OCI-M2 (cell line): ENCODE data around the gene DUSP8.
"Not testable (repeated sequence)": the region's sequence is repeated elsewhere in the genome, so short reads cannot be mapped to it uniquely, and the experiment has no call there.

Source experiments
- DNase-seq: peaks from one replicate; lab custom pipeline; 2025; ENCODE audit not compliant: unreplicated experiment; lab: John Stamatoyannopoulos, UW

Gene DUSP8

GRCh38 chr11:1589191-1589963, 17.3 kb upstream of the DUSP8 start:
- DNase-seq = not testable (repeated sequence)

DNA sequence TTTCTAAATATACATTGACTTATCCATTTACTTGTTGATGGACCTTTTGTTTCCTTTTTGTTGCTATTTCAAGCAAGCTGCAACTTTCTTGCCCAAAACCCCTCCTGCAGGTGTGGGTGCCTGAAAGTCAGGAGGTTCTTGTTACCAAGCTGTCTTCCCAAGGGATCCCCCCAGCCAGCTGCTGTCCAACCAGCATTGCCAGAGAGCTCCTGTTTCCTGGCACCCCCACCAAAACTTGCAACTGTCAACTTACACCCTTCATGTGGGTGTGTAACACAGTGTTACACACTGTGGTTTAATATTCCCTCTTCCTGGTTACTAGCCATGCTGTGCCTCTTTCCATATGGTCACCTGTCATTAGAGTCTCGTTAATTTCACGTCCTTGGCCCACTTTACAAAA, 14.6 kb upstream of the DUSP8 start:
- no peak for DNase-seq

DNA sequence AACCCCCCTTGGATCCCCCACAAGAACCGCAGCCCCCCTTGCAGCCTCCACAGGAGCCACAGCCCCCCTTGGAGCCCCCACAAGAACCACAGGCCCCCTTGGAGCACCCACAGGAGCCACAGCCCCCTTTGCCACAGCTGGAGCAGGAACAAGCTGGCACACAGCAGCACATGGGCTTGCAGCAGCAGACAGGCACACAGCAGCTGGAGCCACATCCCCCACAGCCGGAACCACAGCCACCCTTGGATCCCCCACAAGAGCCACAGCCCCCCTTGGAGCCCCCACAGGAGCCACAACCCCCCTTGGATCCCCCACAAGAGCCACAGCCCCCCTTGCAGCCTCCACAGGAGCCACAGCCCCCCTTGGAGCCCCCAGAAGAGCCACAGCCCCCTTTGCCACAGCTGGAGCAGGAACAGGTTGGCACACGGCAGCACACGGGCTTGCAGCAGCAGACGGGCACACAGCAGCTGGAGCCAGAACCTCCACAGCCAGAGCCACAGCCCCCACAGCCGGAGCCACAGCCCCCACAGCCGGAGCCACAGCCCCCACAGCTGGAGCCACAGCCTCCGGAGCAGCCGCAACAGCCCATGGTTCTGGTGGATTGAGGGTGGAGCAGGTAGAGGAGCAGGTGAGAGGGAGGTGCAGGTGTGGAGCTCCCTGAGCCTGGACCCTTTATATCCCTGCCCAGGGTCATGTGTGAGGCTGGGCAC, 12.7 kb upstream of the DUSP8 start, which contains the start of gene KRTAP5-1:
KRTAP5-1 (minus strand) TSS at position 623 of the 710 bp plus-strand sequence; CDS start at position 589, 34 bp downstream.
- DNase-seq = not testable (repeated sequence)

DNA sequence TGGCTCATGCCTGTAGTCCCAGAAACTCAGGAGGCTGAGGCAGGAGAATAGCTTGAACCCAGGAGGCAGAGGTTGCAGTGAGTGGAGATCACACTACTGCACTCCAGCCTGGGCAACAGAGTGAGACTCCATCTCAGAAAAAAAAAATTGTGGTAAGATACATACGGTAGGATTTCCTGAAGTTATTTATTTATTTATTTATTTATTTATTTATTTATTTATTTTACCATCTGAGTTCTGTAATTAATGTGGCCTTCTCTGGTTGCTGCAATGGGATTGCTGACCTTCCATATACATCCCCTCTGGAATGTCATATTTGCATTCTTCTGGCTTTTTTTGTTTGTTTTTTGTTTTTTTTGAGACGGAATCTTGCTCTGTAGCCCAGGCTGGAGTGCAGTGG, 10.8 kb upstream of the DUSP8 start:
- DNase-seq = not testable (repeated sequence)

- no peak for DNase-seq
Observed at GRCh38 chr11:1581976-1582375, 9.9 kb upstream of the DUSP8 start.

- no peak for DNase-seq
Observed at GRCh38 chr11:1576825-1577224, 4.8 kb upstream of the DUSP8 start.

- not testable (repeated sequence) for DNase-seq
Observed at GRCh38 chr11:1575756-1576155, 3.7 kb upstream of the DUSP8 start.

- no peak for DNase-seq
Observed at GRCh38 chr11:1574933-1575242, 2.8 kb upstream of the DUSP8 start.

DNA sequence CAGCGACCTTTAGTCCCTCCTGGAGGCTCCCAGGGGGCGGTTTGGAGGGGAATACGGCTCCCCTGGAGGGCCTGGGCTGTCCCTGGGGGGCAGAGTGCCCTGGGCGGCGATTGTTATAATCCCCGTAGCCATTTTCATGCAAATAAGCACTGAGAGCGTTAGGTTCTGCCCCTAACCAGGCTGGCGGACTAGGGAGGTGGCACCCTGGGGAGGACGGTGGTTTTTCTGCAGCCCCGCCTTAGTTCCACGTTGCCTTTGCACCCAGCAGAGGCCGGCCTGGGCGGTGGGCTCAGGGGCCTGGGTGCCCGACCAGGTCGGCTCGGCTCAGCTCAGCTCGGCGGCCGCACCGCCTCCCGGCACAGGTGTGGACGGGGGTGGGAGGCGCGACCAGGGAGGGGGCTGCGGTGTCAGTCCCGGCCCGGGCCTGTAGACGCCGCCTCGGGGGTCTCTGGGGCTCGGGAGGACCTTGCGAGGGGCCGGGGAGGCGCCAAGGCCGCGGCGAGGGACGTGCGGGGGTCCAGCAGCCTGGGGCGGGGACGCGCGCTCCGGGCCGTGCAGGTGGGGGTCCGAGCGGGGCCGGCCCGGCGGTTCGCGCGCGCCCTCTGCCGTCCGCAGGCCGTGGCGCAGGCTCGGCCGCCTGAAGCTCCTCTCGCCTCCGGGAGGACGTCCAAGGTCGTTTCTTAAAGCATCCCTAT, 2.3 kb upstream of the DUSP8 start:
- no peak for DNase-seq

GRCh38 chr11:1573903-1574237, 1.8 kb upstream of the DUSP8 start:
- DNase-seq = no peak

- no peak for DNase-seq
Observed at GRCh38 chr11:1573077-1573902, 1.2 kb upstream of the DUSP8 start.

GRCh38 chr11:1571760-1572196, 293 bp downstream of the DUSP8 start:
- DNase-seq = no peak

GRCh38 chr11:1570896-1571759, 943 bp downstream of the DUSP8 start:
- no peak for DNase-seq

GRCh38 chr11:1570531-1570895, 1.6 kb downstream of the DUSP8 start:
- DNase-seq = no peak

DNA sequence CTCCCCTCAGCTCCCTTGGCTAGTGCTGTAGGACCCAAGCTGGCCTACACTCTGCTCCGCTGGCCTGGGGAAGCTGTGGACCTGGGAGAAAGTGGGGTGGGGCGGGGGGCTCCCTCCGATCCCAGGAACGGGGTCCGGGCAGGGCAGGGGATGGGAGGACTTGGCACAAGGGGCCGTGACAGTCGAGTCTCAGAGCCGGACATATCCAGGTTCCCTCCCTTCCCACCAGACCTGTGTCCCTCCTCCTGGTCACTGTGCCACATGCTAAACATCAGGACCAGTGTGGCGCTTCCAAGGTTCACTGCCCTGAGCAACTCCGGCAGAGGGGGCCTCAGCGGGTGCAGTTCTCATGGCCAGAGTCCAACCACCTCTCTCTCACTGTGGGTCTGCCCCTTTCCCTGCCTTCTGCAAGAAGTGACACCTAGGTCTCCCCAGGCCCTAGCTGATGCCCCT, 2.0 kb downstream of the DUSP8 start:
- no peak for DNase-seq

DNA sequence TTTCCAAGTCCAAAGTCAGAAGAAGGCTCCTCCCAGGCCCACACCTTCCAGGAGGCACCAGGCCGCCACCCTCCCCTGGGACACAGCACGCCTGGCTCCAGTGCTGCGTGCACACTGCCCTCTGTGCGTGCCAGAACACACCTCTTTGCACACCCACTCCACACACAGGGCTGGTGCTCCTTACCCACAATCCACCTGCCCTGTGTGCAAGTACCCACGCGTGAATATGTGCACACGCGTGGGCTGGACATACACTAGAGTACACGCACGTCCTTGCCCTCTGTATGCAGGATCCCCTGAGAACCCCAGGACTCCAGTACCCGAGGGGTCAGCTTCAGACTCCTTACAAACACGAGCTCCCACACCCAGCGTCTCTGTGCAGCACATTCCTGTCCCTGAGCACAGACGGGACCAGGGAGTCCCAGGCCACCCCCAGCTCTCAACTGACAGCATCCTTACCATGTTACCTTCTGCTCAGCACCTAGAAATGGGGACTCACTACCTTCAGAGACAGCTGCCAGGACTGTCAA, 2.8 kb downstream of the DUSP8 start:
- no peak for DNase-seq

GRCh38 chr11:1568441-1568911, 3.6 kb downstream of the DUSP8 start:
- no peak for DNase-seq

GRCh38 chr11:1567721-1568100, 4.4 kb downstream of the DUSP8 start:
- no peak for DNase-seq

GRCh38 chr11:1567052-1567720, 4.9 kb downstream of the DUSP8 start:
- DNase-seq = no peak
